HG02610 (cell line): Measurements from ENCODE around the gene ZNRF1.
A peak's percentile ranks its signal among the peaks of the same experiment; 100 is the strongest.
"Not testable (repeated sequence)": the region's sequence is repeated elsewhere in the genome, so short reads cannot be mapped to it uniquely, and the experiment has no call there.

Experiments
- ATAC-seq: cut with Tn5 transposase; IDR thresholded peaks from one replicate; pipeline ENCODE4 v1.9.1; 2021; ENCODE audit warnings: mild to moderate bottlenecking, moderate library complexity; ENCODE audit not compliant: unreplicated experiment

ZNRF1 gene

DNA sequence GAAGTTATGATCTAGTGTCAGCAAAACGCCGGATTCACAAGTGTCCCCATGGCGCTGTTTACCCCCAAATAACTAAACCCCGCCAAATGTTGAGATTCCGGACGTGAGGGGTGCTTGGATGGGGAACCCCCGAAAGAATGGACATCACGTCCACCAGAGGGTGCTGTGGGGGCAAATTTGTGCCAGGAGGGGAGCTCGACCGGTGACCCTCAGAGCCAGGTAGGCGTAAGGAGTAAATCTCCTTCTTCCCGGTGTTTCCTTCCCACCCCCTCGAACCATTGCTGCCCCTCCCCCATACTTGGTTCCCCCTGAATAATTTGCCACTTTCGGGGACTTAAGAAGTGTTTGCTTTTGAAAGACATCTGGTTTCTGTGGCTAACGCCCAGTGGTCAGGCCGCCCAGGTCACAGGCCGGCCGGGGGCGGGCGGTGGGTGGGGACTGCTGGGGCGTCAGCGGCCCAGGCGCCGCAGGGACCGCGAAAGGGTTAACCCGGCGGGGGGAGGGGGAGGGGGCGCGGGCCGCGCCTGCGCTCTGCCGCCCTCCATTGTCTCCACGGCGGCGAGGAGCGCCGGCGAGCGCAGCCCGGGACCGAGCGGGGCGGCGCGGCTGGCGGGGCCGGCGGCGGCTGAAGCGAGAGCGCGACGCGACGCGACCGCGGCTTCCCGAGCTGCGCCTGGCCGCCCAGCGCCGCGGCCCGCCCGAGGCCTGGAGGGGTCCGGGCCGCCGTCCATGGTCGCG, at the start of gene ZNRF1:
TSS of gene ZNRF1 (plus strand) at position 544 of the 738 bp plus-strand sequence. CDS start 648 bp downstream, outside the sequence.
- peak; percentile 64 for ATAC-seq

GRCh38 chr16:74949309-74949708, 49.5 kb upstream of the ZNRF1 start:
- no peak for ATAC-seq

- no peak for ATAC-seq
These were observed 48.3 kb upstream of the ZNRF1 start for GRCh38 chr16:74950511-74950910.

DNA sequence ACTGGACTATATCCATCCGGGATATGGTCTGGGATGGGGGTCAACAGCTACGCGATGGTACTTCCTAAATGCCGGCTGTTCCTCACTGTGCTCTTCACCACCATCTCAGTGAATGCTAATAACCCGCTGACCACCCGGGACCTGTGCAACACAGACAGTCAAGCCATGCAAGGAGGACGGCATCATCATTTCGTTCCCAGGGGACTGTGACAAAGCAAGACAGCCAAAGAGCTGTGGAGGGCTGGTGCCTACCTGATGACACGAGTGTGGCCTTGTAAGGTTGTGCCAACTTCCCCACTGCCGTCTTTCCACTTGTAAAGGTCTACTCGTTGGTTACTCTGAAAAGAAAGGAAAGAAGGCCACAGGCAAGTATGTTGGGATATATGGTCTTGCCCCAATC, 47.6 kb upstream of the ZNRF1 start:
- ATAC-seq: no peak

DNA sequence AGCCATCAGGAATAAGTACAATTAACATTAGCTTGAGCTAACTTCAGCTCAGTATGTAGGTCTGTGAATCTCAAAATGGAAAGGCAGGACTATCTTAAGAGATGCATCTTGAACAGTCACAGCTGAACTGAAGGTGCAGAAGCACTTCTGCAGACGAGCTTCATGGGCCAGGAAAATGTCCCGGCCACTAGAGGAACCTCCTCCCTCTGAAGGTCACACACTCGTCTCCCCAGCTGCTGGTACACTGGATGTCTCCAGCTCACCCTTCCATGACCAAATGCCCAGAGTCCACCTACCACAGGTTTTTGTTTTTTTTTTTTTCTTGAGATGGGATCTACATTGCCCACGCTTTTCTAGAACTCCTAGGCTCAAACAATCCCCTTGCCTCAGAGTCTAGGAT, 47.1 kb upstream of the ZNRF1 start:
- no peak for ATAC-seq

DNA sequence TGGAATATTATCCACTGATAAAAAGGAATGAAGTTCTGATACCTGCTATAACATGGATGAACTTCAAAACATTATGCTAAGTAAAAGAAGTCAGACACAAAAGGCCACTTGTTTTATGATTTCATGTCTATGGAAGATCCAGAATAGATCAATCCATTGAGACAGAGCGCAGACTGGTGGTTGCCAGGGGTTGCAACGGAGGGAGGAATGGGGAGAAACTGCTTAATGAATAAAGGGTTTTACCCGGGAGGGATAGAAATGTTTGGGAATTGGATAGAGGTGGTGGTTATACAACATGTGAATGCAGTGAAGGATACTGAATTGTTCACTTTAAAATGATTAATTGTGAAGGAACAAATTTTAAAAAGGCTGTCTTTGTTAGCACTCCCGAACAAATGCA, 44.1 kb upstream of the ZNRF1 start:
- ATAC-seq: no peak

- ATAC-seq: no peak
These were observed 25.5 kb upstream of the ZNRF1 start for GRCh38 chr16:74973304-74973703.

DNA sequence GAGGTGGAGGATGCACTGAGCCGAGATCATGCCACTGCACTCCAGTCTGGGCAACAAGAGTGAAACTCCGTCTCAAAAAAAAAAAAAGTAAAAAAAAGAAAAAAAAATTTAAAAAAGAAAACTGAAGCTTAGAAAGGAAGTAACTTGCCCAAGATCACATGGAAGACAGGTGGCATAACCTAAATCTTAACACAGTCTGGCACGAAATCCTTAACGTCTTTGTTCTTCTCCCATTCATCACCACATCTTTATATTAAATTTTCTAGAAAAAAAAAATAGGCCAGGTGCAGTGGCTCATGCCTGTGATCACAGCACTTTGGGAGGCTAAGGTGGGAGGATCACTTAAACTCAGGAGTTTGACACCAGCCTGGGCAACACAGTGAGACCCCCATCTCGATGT, 23.2 kb upstream of the ZNRF1 start:
- ATAC-seq: no peak

DNA sequence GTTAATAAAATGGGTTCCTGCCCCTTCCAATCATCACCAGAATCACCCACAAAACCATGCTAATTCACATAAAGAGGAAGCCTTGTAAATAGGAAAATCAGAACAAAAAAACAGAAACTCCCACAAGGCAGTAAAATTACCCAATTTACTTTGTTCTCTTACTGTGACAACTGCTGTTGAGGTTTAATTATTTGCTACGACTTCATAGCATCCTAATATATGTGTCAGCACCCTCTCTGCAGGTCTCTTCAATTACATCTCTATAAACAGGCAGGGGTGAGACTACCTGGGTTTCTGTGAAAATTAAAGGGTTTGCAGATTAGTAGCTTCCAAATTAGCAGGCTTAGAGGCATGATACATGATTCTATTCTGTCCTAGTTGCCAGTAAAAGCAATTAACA, 16.6 kb upstream of the ZNRF1 start:
- no peak for ATAC-seq

DNA sequence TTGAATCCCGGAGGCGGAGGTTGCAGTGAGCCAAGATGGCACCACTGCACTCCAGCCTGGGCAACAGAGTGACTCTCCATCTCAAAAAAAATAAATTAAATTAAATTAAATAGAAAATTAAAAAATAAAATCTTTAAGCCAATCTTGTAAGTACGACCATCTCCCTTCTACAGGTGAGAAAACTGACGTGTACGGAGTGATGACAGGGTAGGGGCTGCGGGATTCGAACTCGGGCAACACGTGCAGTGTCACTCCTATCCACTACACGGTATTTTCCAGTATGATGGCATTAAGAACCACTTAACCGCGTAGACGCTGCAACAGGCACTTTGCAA, 14.7 kb upstream of the ZNRF1 start:
- ATAC-seq: no peak

DNA sequence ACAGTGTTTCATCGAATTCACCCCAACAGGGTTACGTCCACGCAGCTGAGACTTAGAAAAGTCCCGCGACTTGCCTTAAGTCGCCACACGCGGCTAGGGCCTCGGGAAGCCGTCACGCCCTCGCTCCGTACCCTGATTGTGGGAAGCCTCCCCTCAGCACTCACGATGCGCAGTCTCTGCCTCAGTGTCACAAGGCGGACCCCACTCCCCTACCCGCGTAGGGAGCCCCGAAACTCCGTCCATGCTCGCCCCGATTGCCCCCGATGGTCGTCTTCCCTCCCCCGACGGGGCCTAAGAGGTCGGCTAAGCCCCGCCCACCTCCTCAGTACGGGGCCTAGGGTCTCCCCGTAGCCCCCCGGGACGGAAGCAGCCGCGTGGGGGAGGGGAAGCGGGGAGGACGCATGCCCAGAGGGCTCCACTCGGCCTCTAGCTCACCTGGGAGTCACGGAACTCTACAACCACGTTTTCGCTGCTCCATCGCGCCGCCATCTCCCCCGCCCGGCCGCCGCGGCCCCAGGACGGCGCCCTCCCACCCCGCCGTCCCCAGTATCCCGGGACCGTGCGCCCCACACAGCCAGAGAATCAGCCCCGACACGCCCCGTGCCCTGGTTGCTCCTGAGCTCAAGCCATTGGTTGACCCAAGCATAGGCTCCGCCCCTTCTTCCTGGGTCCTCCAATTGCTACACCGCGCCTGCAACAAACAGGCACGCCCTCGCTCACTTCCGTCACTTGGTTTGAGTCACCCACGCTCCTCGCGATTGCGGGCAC, 14.1 kb upstream of the ZNRF1 start, which contains the start of gene WDR59:
TSS of gene WDR59 (minus strand) at position 595 of the 768 bp plus-strand sequence. CDS start at position 489, 106 bp downstream.
- ATAC-seq: peak; percentile 99

GRCh38 chr16:74987027-74987681, 11.7 kb upstream of the ZNRF1 start:
- no peak for ATAC-seq

DNA sequence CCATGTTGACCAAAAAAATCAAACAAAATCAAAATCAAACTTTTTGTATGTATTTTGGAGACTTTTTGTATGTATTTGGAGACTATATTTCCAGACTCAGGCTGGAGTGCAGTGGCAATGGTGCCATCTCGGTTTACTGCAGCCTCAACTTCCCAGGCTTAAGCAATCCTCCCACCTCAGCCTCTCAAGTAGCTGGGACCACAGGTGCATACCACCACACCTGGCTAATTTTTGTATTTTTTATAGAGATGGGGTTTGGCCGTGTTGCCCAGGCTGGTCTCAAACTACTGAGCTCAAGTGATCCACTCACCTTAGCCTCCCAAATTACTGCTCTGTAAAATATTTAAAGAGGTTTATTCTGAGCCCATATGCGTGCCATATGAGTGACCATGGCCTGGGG, 9.0 kb upstream of the ZNRF1 start:
- ATAC-seq: not testable (repeated sequence)

- ATAC-seq: no peak
These were observed 8.0 kb upstream of the ZNRF1 start for GRCh38 chr16:74990832-74991231.

DNA sequence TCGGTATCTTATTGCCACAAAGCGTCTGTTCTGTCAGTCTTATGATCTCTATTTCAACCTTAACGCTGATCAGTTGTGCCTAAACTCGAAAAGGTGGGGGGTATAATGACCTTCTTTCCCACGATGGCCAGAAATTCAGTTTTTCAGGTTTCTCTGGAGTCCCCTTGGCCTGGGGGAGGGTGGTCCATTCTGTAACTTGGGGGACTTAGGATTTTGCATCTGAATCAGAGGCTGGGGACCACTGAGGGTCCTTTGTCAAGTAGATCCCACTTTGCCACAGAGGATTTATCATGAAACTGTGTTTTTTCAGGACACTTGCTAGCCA, 7.6 kb upstream of the ZNRF1 start:
- ATAC-seq: no peak

DNA sequence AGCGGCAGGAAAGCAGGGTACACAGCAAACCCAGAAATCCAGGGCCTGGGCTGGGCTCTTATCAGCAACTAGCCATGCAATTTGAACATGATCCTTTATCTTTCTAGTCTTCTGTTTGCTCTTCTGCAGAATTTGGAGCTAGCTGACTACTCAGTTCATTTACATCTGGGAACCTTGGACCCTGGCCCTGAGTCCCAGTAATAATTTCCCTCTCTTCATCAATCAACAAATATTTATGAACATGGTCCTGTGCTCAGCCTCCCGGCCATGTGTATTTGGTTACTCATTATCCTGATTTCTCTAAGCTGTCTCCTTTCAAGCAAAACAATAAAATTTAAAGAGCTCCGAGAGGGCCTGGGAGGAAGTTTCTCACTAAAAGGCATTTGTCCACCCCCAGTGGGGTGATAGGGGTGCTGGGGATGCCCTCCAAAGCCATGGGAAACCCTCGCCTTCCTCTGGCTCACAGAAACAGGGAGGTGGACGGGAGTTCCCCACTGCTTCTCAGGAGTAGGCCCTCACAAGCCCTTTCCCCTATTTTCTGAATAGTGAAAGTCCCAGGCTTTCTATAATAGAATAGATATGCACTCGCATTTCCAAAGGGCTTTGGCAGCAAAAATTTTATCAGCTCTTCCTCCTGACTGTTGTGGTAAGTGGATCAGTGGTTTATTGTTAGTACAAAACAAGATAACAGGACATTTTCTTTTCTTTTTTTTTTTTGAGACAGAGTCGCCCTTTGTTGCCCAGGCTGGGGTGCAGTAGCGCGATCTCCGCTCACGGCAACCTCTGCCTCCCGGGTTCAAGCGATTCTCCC, 7.0 kb upstream of the ZNRF1 start:
- no peak for ATAC-seq

DNA sequence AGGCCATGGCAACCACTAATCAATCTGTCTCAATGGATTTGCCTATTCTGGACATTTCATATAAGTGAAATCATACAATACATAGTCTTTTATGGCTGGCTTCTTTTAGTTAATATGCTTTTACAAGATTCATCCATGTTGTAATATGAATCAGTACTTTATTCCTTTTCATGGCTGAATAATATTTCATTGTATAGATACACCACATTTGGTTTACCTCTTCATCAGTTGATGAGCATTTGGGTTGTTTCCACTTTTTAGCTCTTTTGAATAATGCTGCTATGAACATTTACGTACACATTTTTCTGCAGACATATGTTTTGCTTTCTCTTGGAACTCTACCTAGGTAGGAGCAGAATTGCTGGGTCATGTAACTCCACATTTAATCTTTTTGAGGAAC, 2.8 kb upstream of the ZNRF1 start:
- ATAC-seq: no peak

DNA sequence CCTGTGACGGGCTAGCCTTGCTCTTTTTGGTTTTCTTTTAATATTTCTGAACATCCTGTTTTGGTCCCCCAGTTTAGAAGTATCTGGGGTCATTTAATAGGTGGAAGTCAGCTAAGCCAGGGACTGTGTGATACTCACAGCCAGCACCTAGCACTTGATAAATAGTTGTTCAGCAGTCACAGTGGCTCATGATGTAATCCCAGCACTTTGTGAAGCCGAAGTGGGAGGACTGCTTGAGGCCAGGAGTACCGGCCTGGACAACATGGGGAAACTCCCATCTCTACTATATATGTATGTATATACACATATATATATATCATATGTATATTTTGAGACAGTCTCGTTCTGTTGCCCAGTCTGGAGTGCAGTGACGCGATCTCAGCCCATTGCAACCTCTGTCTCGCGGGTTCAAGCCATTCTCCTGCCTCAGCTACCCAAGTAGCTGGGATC, 1.8 kb upstream of the ZNRF1 start:
- no peak for ATAC-seq

DNA sequence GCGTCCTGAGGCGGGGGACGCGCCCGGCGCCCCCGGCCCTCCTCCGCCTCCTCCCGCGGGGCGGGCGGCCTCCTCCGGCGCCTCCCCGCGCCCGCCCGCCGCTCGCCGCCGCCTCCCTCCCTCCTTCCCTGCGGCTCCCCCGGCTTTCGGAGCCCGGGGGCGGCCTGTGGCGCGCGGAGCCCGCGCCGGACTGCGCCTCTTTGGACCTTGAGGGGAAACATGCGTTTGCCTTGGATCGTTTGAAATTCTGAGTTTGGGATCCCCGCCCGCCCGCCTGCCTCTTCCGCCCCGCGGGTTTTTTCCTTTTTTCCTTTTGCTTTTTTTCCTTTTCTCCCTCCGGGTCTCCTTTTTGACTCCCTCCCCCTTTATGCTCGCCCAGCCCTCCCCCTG, 390 bp downstream of the ZNRF1 start:
- peak; percentile 21 for ATAC-seq

- ATAC-seq: peak; percentile 36
These were observed 1.0 kb downstream of the ZNRF1 start for GRCh38 chr16:74999609-75000480.
